Parathyroid adenoma (tissue), 2 donors: Measurements from ENCODE around the gene TMED4.

ENCODE experiments used
- H2AFZ ChIP-seq: fragments of 300-600 bp; sonication (generic); one replicate; pipeline ENCODE4 v1.7.0; 2017; ENCODE audit warnings: antibody characterized with exemption, mild to moderate bottlenecking
- H3K27ac ChIP-seq: fragments of 300-600 bp; sonication (generic); one replicate; pipeline ENCODE4 v1.7.0; 2017
- H3K27me3 ChIP-seq: fragments of 300-600 bp; sonication (generic); one replicate; pipeline ENCODE4 v1.7.0; 2017; ENCODE audit warnings: low read length; ENCODE audit not compliant: control insufficient read depth, insufficient read depth
- H3K36me3 ChIP-seq: fragments of 300-600 bp; sonication (generic); one replicate; pipeline ENCODE4 v1.7.0; 2017; ENCODE audit warnings: low read length; ENCODE audit not compliant: control insufficient read depth, insufficient read depth
- H3K4me1 ChIP-seq: fragments of 300-600 bp; sonication (generic); one replicate; pipeline ENCODE4 v1.7.0; 2017; ENCODE audit warnings: control low read depth
- H3K4me2 ChIP-seq: fragments of 300-600 bp; sonication (generic); one replicate; pipeline ENCODE4 v1.7.0; 2017; ENCODE audit warnings: low read length
- H3K4me3 ChIP-seq: fragments of 300-600 bp; sonication (generic); one replicate; pipeline ENCODE4 v1.7.0; 2017; ENCODE audit warnings: low read depth, low read length
- H3K79me2 ChIP-seq: fragments of 300-600 bp; sonication (generic); one replicate; pipeline ENCODE4 v1.7.0; 2017; ENCODE audit warnings: control low read depth
- H3K9ac ChIP-seq: fragments of 300-600 bp; sonication (generic); one replicate; pipeline ENCODE4 v1.7.0; 2017; ENCODE audit warnings: mild to moderate bottlenecking
- H3K9me3 ChIP-seq: fragments of 300-600 bp; sonication (generic); one replicate; pipeline ENCODE4 v1.7.0; 2017; ENCODE audit warnings: low read length; ENCODE audit not compliant: control insufficient read depth
- CTCF ChIP-seq: fragments of 300-600 bp; sonication (generic); IDR thresholded peaks from one replicate; pipeline ENCODE4 v1.7.0; 2017; ENCODE audit warnings: antibody characterized with exemption, mild to moderate bottlenecking
- donor health status: primary hyperparathyroidism.

TMED4 gene

GRCh38 chr7:44541028-44541869 is 40.8 kb downstream of the TMED4 start, which contains the start of gene NPC1L1:
NPC1L1 (minus strand) TSS chr7:44541330; CDS start chr7:44541259, 71 bp downstream.
- no peak within 1 kb of the TSS for H3K4me2 ChIP-seq
- H3K9me3 ChIP-seq: no peaks in the 10 kb centered on the region
- H3K9ac ChIP-seq: no peak within 1 kb of the TSS
- H3K27ac ChIP-seq: no peak within 1 kb of the TSS
- no peak within 1 kb of the TSS for H2AFZ ChIP-seq
- no peaks in the 10 kb centered on the region for H3K27me3 ChIP-seq
- H3K4me3 ChIP-seq: no peak within 1 kb of the TSS
- TF ChIP-seq CTCF: no peak
- no peaks in the 10 kb centered on the region for H3K36me3 ChIP-seq
- no peaks in the 10 kb centered on the region for H3K79me2 ChIP-seq
- no peaks in the 10 kb centered on the region for H3K4me1 ChIP-seq

- Histone ChIP-seq H3K27me3 (no peaks in the 10 kb centered on the region), H3K79me2 (no peaks in the 10 kb centered on the region), H3K27ac (no peak overlapping the region), H3K9me3 (no peaks in the 10 kb centered on the region), H3K4me1 (no peaks in the 10 kb centered on the region), H3K4me3 (no peak overlapping the region), H3K36me3 (no peaks in the 10 kb centered on the region), H3K4me2 (no peak overlapping the region), H2AFZ (no peak overlapping the region), H3K9ac (no peak overlapping the region)
- TF ChIP-seq CTCF: no peak
These were observed 41.4 kb downstream of the TMED4 start for GRCh38 chr7:44540592-44541027.

- Histone ChIP-seq H3K4me2 (no peak overlapping the region), H3K4me3 (no peak overlapping the region), H3K9ac (no peak overlapping the region), H3K4me1 (no peaks in the 10 kb centered on the region), H2AFZ (no peak overlapping the region), H3K27ac (no peak overlapping the region), H3K27me3 (no peaks in the 10 kb centered on the region), H3K36me3 (no peaks in the 10 kb centered on the region), H3K9me3 (no peaks in the 10 kb centered on the region), H3K79me2 (no peaks in the 10 kb centered on the region)
- no peak for TF ChIP-seq CTCF
These were observed 42.1 kb downstream of the TMED4 start for GRCh38 chr7:44539669-44540506.

- Histone ChIP-seq H3K79me2 (no peaks in the 10 kb centered on the region), H3K4me2 (no peak overlapping the region), H3K27me3 (no peaks in the 10 kb centered on the region), H3K9me3 (no peaks in the 10 kb centered on the region), H3K27ac (no peak overlapping the region), H3K36me3 (no peaks in the 10 kb centered on the region), H3K4me3 (no peak overlapping the region), H3K4me1 (no peaks in the 10 kb centered on the region), H2AFZ (no peak overlapping the region), H3K9ac (no peak overlapping the region)
- no peak for TF ChIP-seq CTCF
These were observed 43.0 kb downstream of the TMED4 start for GRCh38 chr7:44538798-44539668.
